Fibroblast of skin of left biceps (primary cell): ENCODE measurements around the gene DEDD2.

ENCODE experiments used
- DNase-seq, 2 experiments: peaks; one replicate each; pipeline ENCODE4 v3.0.0-alpha.2; 2013; ENCODE audit warnings: low read depth in 2 of 2

The DEDD2 gene

GRCh38 chr19:42173695-42174094 lies 43.8 kb downstream of the DEDD2 start:
- no peak for DNase-seq

GRCh38 chr19:42172261-42172660 lies 45.2 kb downstream of the DEDD2 start:
- no peak for DNase-seq

- no peak for DNase-seq
These were observed 46.8 kb downstream of the DEDD2 start for GRCh38 chr19:42170715-42171114.

- DNase-seq, result no peak
These were observed 47.7 kb downstream of the DEDD2 start for GRCh38 chr19:42169486-42170413.

- no peak for DNase-seq
These were observed 49.3 kb downstream of the DEDD2 start for GRCh38 chr19:42168206-42168605.

GRCh38 chr19:42166316-42166715 lies 51.2 kb downstream of the DEDD2 start:
- no peak for DNase-seq

GRCh38 chr19:42165146-42165545 lies 52.3 kb downstream of the DEDD2 start:
- no peak for DNase-seq

GRCh38 chr19:42161616-42162263 lies 55.7 kb downstream of the DEDD2 start:
- DNase-seq, result no peak

GRCh38 chr19:42159942-42160341 lies 57.5 kb downstream of the DEDD2 start:
- no peak for DNase-seq

GRCh38 chr19:42158926-42159325 lies 58.6 kb downstream of the DEDD2 start:
- DNase-seq, result no peak

GRCh38 chr19:42156571-42156970 lies 60.9 kb downstream of the DEDD2 start:
- no peak for DNase-seq

GRCh38 chr19:42155796-42156195 lies 61.7 kb downstream of the DEDD2 start:
- DNase-seq, result no peak

- DNase-seq, result no peak
These were observed 62.8 kb downstream of the DEDD2 start for GRCh38 chr19:42154471-42155323.

GRCh38 chr19:42153672-42154433 lies 63.6 kb downstream of the DEDD2 start:
- DNase-seq, result no peak

GRCh38 chr19:42152910-42153671 lies 64.4 kb downstream of the DEDD2 start:
- DNase-seq, result no peak

GRCh38 chr19:42151782-42152684 lies 65.4 kb downstream of the DEDD2 start:
- no peak for DNase-seq

GRCh38 chr19:42150911-42151361 lies 66.5 kb downstream of the DEDD2 start:
- no peak for DNase-seq

- DNase-seq, result no peak
These were observed 67.1 kb downstream of the DEDD2 start for GRCh38 chr19:42150364-42150763.

- no peak for DNase-seq
These were observed 67.9 kb downstream of the DEDD2 start for GRCh38 chr19:42149447-42150202.
